GM23338 (cell line): Measurements from ENCODE around the gene HMGXB3. TPM values are rescaled to one million over a fixed set of nuclear protein-coding genes. Genes with fewer than 3 reads are reported as not detected.

Source experiments
- ATAC-seq: fragments of 200-7000 bp; cut with Tn5 transposase; 3 replicates; pipeline ENCODE4 v1.9.1; 2020
- DNase-seq: peaks from one replicate; pipeline ENCODE4 v3.0.0-alpha.2; 2015; ENCODE audit warnings: low spot score
- H2AFZ ChIP-seq: fragments of 200-600 bp; sonication (generic); 2 replicates; pipeline ENCODE4 v1.8.0; 2016; ENCODE audit warnings: antibody characterized with exemption, mild to moderate bottlenecking, moderate library complexity
- H3F3A ChIP-seq: fragments of 200-600 bp; sonication (generic); replicated peaks from 2 replicates; pipeline ENCODE4 v1.8.0; 2017; ENCODE audit warnings: antibody characterized with exemption, mixed run types, low read depth
- H3K27ac ChIP-seq: fragments of 200-600 bp; sonication (generic); 2 replicates; pipeline ENCODE4 v1.6.1; 2016; ENCODE audit warnings: low read depth
- H3K27me3 ChIP-seq: fragments of 200-600 bp; sonication (generic); 2 replicates; pipeline ENCODE4 v1.8.0; 2016; ENCODE audit warnings: mild to moderate bottlenecking, mixed run types, moderate library complexity; ENCODE audit not compliant: insufficient read depth
- H3K36me3 ChIP-seq: fragments of 200-600 bp; sonication (generic); 2 replicates; pipeline ENCODE4 v1.8.0; 2016; ENCODE audit warnings: mild to moderate bottlenecking; ENCODE audit not compliant: insufficient read depth
- H3K4me1 ChIP-seq: fragments of 200-600 bp; sonication (generic); 2 replicates; pipeline ENCODE4 v1.8.0; 2016; ENCODE audit warnings: mild to moderate bottlenecking, moderate library complexity; ENCODE audit not compliant: insufficient read depth
- H3K4me2 ChIP-seq: fragments of 200-600 bp; sonication (generic); 2 replicates; pipeline ENCODE4 v1.7.1; 2017; ENCODE audit warnings: mixed run types
- H3K4me3 ChIP-seq: fragments of 200-600 bp; sonication (generic); 2 replicates; pipeline ENCODE4 v1.6.1; 2016; ENCODE audit warnings: mixed run types
- H3K79me2 ChIP-seq: fragments of 200-600 bp; sonication (generic); replicated peaks from 2 replicates; pipeline ENCODE4 v1.8.0; 2017; ENCODE audit warnings: mild to moderate bottlenecking; ENCODE audit not compliant: insufficient read depth
- H3K9me2 ChIP-seq: fragments of 200-600 bp; sonication (generic); 2 replicates; pipeline ENCODE4 v1.8.0; 2017; ENCODE audit not compliant: insufficient read depth
- H4K20me1 ChIP-seq: fragments of 200-600 bp; sonication (generic); replicated peaks from 2 replicates; pipeline ENCODE4 v1.8.0; 2017; ENCODE audit warnings: mild to moderate bottlenecking; ENCODE audit not compliant: insufficient read depth
- H3K27ac Mint-ChIP-seq: 2 replicates; pipeline ENCODE4 v1.8.0; 2020; ENCODE audit warnings: inconsistent platforms, mild to moderate bottlenecking, moderate library complexity, mixed read lengths
- H3K27me3 Mint-ChIP-seq: 3 replicates; pipeline ENCODE4 v1.8.0; 2022; ENCODE audit warnings: low read depth, mild to moderate bottlenecking, moderate library complexity, mixed read lengths, inconsistent platforms; ENCODE audit not compliant: insufficient read depth, poor library complexity
- H3K36me3 Mint-ChIP-seq: 3 replicates; pipeline ENCODE4 v1.8.0; 2021; ENCODE audit warnings: low read depth, mild to moderate bottlenecking, inconsistent platforms, moderate library complexity, mixed read lengths
- H3K4me1 Mint-ChIP-seq: 3 replicates; pipeline ENCODE4 v1.8.0; 2020; ENCODE audit warnings: mild to moderate bottlenecking, inconsistent platforms, mixed read lengths
- H3K4me3 Mint-ChIP-seq: 3 replicates; pipeline ENCODE4 v1.8.0; 2021; ENCODE audit warnings: moderate library complexity, mild to moderate bottlenecking, inconsistent platforms, mixed read lengths
- H3K9me3 Mint-ChIP-seq: 3 replicates; pipeline ENCODE4 v1.8.0; 2020; ENCODE audit warnings: moderate library complexity, mild to moderate bottlenecking, inconsistent platforms, mixed read lengths
- EZH2phosphoT487 ChIP-seq: fragments of 200-600 bp; sonication (generic); IDR thresholded peaks from one replicate; pipeline ENCODE4 v1.8.1; 2018; ENCODE audit warnings: antibody characterized with exemption; ENCODE audit not compliant: unreplicated experiment
- NANOG ChIP-seq: IDR thresholded peaks from 2 replicates; pipeline ENCODE4 v1.6.1; 2016; ENCODE audit warnings: antibody characterized with exemption, borderline replicate concordance
- POLR2AphosphoS5 ChIP-seq: IDR thresholded peaks from 2 replicates; pipeline ENCODE4 v1.6.1; 2016; ENCODE audit warnings: antibody characterized with exemption, low read depth
- ZNF114 ChIP-seq: fragments of 250-450 bp; sonication (Bioruptor Pico); IDR thresholded peaks from 2 replicates; pipeline ENCODE4 v1.5.0; 2020; ENCODE audit warnings: mild to moderate bottlenecking, moderate library complexity
- polyA plus RNA-seq: library from polyadenylated mRNA; unstranded; fragments of >200 nt; fragmentation: Nextera tagmentation; extraction: Ambion mirVana; gene quantifications from 2 replicates; pipeline ENCODE4 v1.2.1, GENCODE V29; 2016
- total RNA-seq: library from RNA; depleted of rRNA; stranded (reverse); fragments of >200 nt; shearing (Covaris generic); gene quantifications from 2 replicates; pipeline ENCODE4 v1.2.3, GENCODE V29; 2014
- TF ChIP-seq, protein P1 (sequence below), 2 experiments: fragments of 200-600 bp in 1 of 2; sonication (generic) in 1 of 2; conservative IDR thresholded peaks; 2 replicates each; pipeline versions ENCODE4 v1.5.1 to v1.6.1; 2016 to 2017; ENCODE audit warnings: antibody characterized with exemption in 2 of 2, low read depth in 2 of 2, mild to moderate bottlenecking in 2 of 2, moderate library complexity in 1 of 2
- TF ChIP-seq, protein P2 (sequence below): IDR thresholded peaks from one replicate; pipeline ENCODE4 v1.6.1; 2018; ENCODE audit warnings: antibody characterized with exemption; ENCODE audit not compliant: unreplicated experiment

Gene HMGXB3
- total and polyA plus RNA-seq, 2 experiments from 2014 or later: 9.4 to 37.9 TPM

- Histone ChIP-seq H2AFZ (no peak overlapping the region), H4K20me1 (no peaks in the 10 kb centered on the region)
- ATAC-seq: no peak
Measured at GRCh38 chr5:150068961-150069645, 68.6 kb downstream of the HMGXB3 start.

GRCh38 chr5:150069672-150070627 is 69.4 kb downstream of the HMGXB3 start:
- H3K4me3 Mint-ChIP-seq: no peak overlapping the region
- Histone ChIP-seq H3K27me3 (no peaks in the 10 kb centered on the region), H3K4me3 (no peak overlapping the region), H3K27ac (no peak overlapping the region), H3K9me2 (peaks cover 4% of the 10 kb centered on the region; the same call in 1 of the 2 replicates), H3K4me2 (no peak overlapping the region), H3K4me1 (no peaks in the 10 kb centered on the region), H4K20me1 (no peaks in the 10 kb centered on the region), H2AFZ (peak overlapping the region; percentile 38; the same call in 1 of the 2 replicates), H3F3A (no peaks in the 10 kb centered on the region), H3K79me2 (no peaks in the 10 kb centered on the region), H3K36me3 (no peaks in the 10 kb centered on the region)
- TF ChIP-seq, protein P1, sequence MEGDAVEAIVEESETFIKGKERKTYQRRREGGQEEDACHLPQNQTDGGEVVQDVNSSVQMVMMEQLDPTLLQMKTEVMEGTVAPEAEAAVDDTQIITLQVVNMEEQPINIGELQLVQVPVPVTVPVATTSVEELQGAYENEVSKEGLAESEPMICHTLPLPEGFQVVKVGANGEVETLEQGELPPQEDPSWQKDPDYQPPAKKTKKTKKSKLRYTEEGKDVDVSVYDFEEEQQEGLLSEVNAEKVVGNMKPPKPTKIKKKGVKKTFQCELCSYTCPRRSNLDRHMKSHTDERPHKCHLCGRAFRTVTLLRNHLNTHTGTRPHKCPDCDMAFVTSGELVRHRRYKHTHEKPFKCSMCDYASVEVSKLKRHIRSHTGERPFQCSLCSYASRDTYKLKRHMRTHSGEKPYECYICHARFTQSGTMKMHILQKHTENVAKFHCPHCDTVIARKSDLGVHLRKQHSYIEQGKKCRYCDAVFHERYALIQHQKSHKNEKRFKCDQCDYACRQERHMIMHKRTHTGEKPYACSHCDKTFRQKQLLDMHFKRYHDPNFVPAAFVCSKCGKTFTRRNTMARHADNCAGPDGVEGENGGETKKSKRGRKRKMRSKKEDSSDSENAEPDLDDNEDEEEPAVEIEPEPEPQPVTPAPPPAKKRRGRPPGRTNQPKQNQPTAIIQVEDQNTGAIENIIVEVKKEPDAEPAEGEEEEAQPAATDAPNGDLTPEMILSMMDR (conservative IDR thresholded peaks at IDR 0.05; ENCODE audit: low read depth in 2 of 2): peak; percentile 17 to 43; a peak in 3 of 4 replicates
- TF ChIP-seq EZH2phosphoT487 (no peak), NANOG (no peak)
- TF ChIP-seq, protein P2, sequence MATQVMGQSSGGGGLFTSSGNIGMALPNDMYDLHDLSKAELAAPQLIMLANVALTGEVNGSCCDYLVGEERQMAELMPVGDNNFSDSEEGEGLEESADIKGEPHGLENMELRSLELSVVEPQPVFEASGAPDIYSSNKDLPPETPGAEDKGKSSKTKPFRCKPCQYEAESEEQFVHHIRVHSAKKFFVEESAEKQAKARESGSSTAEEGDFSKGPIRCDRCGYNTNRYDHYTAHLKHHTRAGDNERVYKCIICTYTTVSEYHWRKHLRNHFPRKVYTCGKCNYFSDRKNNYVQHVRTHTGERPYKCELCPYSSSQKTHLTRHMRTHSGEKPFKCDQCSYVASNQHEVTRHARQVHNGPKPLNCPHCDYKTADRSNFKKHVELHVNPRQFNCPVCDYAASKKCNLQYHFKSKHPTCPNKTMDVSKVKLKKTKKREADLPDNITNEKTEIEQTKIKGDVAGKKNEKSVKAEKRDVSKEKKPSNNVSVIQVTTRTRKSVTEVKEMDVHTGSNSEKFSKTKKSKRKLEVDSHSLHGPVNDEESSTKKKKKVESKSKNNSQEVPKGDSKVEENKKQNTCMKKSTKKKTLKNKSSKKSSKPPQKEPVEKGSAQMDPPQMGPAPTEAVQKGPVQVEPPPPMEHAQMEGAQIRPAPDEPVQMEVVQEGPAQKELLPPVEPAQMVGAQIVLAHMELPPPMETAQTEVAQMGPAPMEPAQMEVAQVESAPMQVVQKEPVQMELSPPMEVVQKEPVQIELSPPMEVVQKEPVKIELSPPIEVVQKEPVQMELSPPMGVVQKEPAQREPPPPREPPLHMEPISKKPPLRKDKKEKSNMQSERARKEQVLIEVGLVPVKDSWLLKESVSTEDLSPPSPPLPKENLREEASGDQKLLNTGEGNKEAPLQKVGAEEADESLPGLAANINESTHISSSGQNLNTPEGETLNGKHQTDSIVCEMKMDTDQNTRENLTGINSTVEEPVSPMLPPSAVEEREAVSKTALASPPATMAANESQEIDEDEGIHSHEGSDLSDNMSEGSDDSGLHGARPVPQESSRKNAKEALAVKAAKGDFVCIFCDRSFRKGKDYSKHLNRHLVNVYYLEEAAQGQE: no peak
- peaks cover 3% of the 10 kb centered on the region for H3K27me3 Mint-ChIP-seq
- DNase-seq (peak; percentile 24), ATAC-seq (peak; percentile 79)
- H3K27ac Mint-ChIP-seq: no peak overlapping the region
- H3K4me1 Mint-ChIP-seq: no peaks in the 10 kb centered on the region
- no peaks in the 10 kb centered on the region for H3K9me3 Mint-ChIP-seq
- no peaks in the 10 kb centered on the region for H3K36me3 Mint-ChIP-seq

More at GRCh38 chr5:150068961-150069645, 68.6 kb downstream of the HMGXB3 start:
- Mint-ChIP-seq H3K4me3 (no peak overlapping the region), H3K27me3 (peaks cover 3% of the 10 kb centered on the region), H3K4me1 (peaks cover 2% of the 10 kb centered on the region; the same call in 1 of the 3 replicates), H3K36me3 (no peaks in the 10 kb centered on the region), H3K27ac (no peak overlapping the region), H3K9me3 (no peaks in the 10 kb centered on the region)
- DNase-seq: no peak
- Histone ChIP-seq H3F3A (no peaks in the 10 kb centered on the region), H3K4me2 (no peak overlapping the region), H3K4me1 (no peaks in the 10 kb centered on the region), H3K4me3 (no peak overlapping the region), H3K27me3 (no peaks in the 10 kb centered on the region), H3K79me2 (no peaks in the 10 kb centered on the region), H3K27ac (no peak overlapping the region), H3K36me3 (no peaks in the 10 kb centered on the region), H3K9me2 (peaks cover 4% of the 10 kb centered on the region; the same call in 1 of the 2 replicates)
- TF ChIP-seq ZNF114 (CRISPR knock-in tag): no peak
- no peak for TF ChIP-seq NANOG
- TF ChIP-seq POLR2AphosphoS5: no peak
